ENCODE results near the gene ECHS1.

- no peak for TF ChIP-seq CTCF (IDR thresholded peaks at IDR 0.05; ENCODE audit: extremely low read depth in 1 of 2, insufficient read depth in 1 of 2, low read depth in 1 of 2, low read length in 2 of 2)
- no peak for TF ChIP-seq MAX (IDR thresholded peaks at IDR 0.05; ENCODE audit: insufficient read depth, insufficient read length)
Measured at GRCh38 chr10:133344236-133344635, 28.9 kb downstream of the ECHS1 start.

All from endothelial cell of umbilical vein (primary cell).